Embryonic facial prominence (tissue), 1 donor: ENCODE results near the gene KDELR3.

Experiments used
- DNase-seq: peaks from one replicate; pipeline ENCODE4 v3.0.0-alpha.2; 2016; ENCODE audit errors: extremely low spot score

KDELR3 gene

DNA sequence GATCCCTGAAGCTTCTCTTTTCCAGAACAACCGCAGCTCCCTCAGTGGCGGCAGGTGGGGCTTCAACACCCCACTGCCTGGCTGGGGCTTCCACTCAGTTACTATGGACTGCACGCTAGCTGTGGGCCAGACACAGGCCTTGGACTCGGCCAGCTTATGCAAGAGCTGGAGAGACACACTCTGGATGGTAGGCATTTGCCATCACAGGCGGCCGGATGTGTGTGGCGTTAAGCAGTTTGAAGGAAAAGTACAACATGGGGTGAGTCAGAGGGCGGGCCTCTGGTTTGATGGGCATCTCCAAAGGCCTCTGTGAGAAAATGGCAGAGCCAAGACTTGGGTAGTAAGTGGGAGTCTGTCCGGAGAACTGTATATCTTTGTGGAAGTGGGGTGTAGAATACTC is 30.5 kb upstream of the KDELR3 start:
- no peak for DNase-seq

- no peak for DNase-seq
Observed at GRCh38 chr22:38440747-38441350, 27.0 kb upstream of the KDELR3 start.

DNA sequence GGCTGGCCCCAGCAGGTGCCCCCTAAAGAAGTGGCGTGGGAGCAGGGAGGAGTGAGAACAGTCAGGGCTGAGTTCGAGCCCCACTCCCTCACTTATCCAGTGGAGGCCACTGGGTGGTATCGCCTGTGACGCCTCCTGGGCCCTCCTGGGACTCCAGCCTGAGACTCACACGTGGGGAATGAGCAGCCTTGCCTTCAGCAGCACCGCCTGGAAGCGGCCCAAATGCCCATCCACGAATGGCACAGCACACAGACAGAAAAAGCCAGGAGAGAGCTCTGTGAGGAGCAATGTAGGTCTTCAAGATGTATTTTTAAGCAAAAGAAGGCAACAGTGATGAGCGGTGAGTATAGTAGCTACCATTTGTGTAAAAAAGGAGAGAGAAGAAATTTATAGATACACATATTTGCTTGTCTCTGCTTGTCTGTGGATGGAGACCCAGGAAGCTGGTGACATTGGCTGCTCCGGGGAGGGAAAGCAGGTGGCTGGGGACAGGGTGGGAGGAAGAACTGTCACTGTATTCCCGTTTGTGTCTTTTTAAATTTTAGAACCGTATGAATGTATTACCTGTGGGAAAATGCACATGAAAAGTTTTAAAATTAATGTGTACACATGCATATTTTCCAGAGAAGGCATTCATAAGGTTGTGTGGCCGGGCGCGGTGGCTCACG is 26.1 kb upstream of the KDELR3 start:
- no peak for DNase-seq

GRCh38 chr22:38442967-38443627 is 24.8 kb upstream of the KDELR3 start:
- DNase-seq = no peak

GRCh38 chr22:38443628-38444521 is 24.0 kb upstream of the KDELR3 start:
- no peak for DNase-seq

- no peak for DNase-seq
Observed at GRCh38 chr22:38444783-38445182, 23.1 kb upstream of the KDELR3 start.

GRCh38 chr22:38446018-38446601 is 21.8 kb upstream of the KDELR3 start:
- DNase-seq = no peak

GRCh38 chr22:38448945-38449745 is 18.8 kb upstream of the KDELR3 start:
- no peak for DNase-seq

DNA sequence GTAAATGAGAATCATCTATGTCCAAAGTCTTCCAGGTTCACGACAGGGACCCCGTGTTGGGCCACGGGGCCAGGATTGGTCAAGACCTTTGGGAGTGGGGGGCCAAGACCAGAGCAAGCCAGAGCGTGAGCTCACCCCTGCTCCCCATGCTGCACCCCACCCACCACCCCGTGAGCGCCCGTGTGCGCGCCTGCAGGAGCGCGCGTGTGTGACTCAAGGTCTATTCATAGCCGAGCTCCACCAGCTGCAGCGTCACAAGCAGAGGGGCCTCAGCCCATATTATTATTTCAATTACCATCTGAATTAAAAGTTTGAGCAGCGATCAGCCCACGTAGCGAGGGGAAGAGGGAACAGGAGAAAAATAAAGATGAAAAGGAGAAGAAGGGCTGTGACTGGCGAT is 18.1 kb upstream of the KDELR3 start:
- no peak for DNase-seq

- no peak for DNase-seq
Observed at GRCh38 chr22:38450234-38450797, 17.6 kb upstream of the KDELR3 start.

- DNase-seq = no peak
Observed at GRCh38 chr22:38451404-38451803, 16.5 kb upstream of the KDELR3 start.

GRCh38 chr22:38451864-38452263 is 16.0 kb upstream of the KDELR3 start:
- no peak for DNase-seq

- DNase-seq = no peak
Observed at GRCh38 chr22:38452373-38453065, 15.4 kb upstream of the KDELR3 start.

DNA sequence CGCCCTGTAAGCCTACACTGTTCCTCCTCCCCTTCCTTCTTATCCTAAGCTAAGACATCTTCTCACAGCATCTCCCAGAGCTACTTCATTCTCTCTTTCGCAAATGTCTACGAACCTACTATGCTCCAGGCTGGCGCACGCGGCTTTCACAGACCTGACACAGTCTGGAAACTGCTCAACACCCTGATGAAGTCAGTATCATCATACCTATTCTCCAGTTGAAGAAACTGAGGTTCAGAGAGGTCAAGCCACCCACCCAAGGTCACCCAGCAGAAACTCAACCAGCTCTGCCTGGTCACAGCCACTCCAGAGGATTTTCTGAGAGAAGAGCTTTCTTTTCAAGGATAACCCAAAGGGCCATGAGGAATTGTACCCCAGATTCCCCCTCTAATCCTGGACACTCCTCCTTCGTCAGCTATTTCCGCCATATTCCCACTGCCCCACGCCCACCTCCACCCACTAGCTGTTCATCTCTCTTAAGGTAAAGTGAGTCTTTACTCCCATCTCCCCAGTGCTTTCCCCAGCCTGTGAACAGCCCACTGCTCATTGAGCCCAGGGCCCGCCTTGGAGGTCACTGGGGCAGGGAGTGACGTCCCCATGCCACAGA is 14.7 kb upstream of the KDELR3 start:
- no peak for DNase-seq

DNA sequence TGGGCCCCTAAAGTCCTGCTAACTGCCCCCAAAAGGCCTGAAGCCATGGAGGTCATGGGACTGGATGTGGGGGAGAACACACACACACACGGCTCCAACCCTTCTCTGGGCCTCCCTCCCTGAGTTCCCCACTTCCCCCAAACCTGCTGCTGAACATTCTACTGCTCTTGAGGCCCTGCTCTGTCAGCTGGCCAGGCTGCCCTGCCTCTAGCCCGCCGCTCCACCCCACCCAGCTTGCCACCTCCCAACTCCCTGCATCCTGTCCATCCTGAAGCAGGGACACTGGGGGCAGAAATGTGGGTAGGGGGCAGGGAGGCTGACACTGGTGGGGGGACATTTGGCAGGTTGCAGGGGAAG is 13.9 kb upstream of the KDELR3 start:
- no peak for DNase-seq

- no peak for DNase-seq
Observed at GRCh38 chr22:38454353-38455075, 13.4 kb upstream of the KDELR3 start.

DNA sequence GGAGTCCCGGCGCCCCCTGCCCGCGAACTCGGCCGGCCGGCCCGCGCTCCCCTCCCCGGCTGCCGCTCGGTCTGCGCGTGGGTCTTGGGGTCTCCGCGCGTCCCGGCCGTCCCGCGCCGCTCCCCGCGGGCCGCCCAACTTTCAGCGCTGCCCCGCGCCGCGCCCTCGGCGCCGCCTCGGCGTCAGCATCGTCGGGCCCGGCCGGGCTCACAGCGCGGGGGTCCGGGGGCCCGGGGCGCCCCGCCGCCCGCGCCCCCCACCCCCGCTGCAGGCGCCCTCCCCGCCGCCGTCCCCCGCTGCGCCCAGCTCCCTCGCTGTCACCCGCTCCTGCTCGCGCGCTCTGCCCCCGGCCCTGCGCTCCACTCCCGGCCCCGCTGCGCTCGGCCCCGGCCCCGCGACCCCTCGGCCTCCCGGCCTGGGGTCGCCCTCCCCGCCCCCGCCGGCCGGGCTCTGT is 12.8 kb upstream of the KDELR3 start, which contains the start of gene KCNJ4:
TSS of gene KCNJ4 (minus strand) at position 124 of the 454 bp plus-strand sequence. CDS start 27,067 bp downstream, outside the sequence.
- no peak for DNase-seq

DNA sequence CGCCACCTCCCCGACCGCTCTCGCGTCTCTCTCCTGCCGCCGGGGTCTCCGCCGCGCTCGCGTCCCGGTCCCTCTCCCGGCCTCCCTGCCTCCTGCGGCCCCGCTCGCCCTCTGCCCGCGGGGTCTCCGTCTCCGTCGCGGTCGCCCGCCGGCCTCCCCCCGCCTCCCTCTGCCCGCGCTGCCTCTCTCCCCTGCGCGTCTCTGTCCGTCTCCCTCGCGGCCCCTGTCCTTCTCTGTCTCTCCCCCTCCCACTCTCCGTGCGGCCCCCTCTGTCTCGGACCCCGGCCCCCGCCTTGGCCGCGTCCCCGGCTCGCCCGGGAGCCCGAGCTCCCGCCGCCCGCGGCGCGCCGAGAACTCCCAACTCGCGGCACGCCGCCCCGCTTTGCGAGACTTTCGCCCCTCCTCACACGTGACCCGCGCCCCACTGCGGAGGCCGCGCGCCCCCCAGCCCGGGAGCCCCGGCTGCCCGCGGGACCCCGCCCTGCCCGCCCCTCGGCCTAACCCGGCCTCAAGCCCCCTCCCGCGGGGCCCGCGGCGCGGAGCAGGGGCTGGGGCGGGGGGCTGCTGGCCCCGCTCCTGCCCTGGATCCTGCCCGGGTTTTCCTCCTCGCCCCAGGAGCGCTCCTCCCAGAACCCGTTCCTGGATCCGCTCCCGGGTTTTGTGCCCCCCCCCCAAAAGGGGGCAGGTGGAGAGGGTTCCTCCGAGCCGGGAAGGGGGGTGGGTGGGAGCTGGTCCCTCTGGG is 12.2 kb upstream of the KDELR3 start:
- no peak for DNase-seq
